Right lobe of liver (tissue), 6 donors: ENCODE measurements around the gene PSPH. TPM values are rescaled to one million over a fixed set of nuclear protein-coding genes. Genes with fewer than 3 reads are reported as not detected.

Source experiments
- ATAC-seq, 4 donors: fragments of 200-7000 bp; cut with Tn5 transposase; one replicate each; pipeline ENCODE4 v1.9.1; 2020; ENCODE audit warnings: mild to moderate bottlenecking in 4 of 4, moderate library complexity in 4 of 4
- DNase-seq, 3 donors: peaks; one replicate each; pipeline ENCODE4 v3.0.0-alpha.2; 2020
- H3K27ac ChIP-seq, 3 donors: fragments of 200-600 bp; one replicate each; pipeline ENCODE4 v1.8.0; 2022
- H3K27me3 ChIP-seq, 2 donors: fragments of 200-600 bp; one replicate each; pipeline ENCODE4 v1.8.0; 2022
- H3K36me3 ChIP-seq, 4 donors: fragments of 200-600 bp; sonication (generic) in 1 of 4; one replicate each; pipeline versions ENCODE4 v1.5.1 to v1.8.0; 2017 to 2022; ENCODE audit warnings: control low read depth in 1 of 4
- H3K4me1 ChIP-seq, 4 donors: fragments of 200-600 bp; sonication (generic) in 1 of 4; one replicate each; pipeline versions ENCODE4 v1.5.1 to v1.8.0; 2017 to 2022; ENCODE audit warnings: control low read depth in 1 of 4
- H3K4me3 ChIP-seq, 3 donors: fragments of 200-600 bp; one replicate each; pipeline ENCODE4 v1.8.0; 2022
- H3K9me3 ChIP-seq, 4 donors: fragments of 200-600 bp; sonication (generic) in 1 of 4; one replicate each; pipeline versions ENCODE4 v1.5.1 to v1.8.0; 2017 to 2022; ENCODE audit warnings: control low read depth in 1 of 4
- POLR2A ChIP-seq: fragments of 450-650 bp; IDR thresholded peaks from one replicate; pipeline ENCODE4 v1.6.1; 2017; ENCODE audit warnings: antibody characterized with exemption, mild to moderate bottlenecking
- WGBS: methylation state at CpG from one replicate; pipeline ENCODE4 v1.1.6; 2018; ENCODE audit warnings: low coverage, low lambda C conversion rate; ENCODE audit not compliant: insufficient coverage; ENCODE audit errors: missing lambda C conversion rate; 5-methylcytosine and 5-hydroxymethylcytosine counted together
- intact Hi-C, 2 donors: fragments of 100-400 bp; cut with DNase I; formaldehyde crosslinking; loops; one replicate each; pipeline versions ENCODE4 v1.11.2 to v1.14.1; 2022
- total RNA-seq, 6 experiments: library from RNA; depleted of rRNA in 2 of 6; stranded (reverse); fragments of >200 nt in 2 of 6; fragmentation: NEBNext Ultra II Directional in 3 of 6; extraction: Animal tissue kit (Norgen Biotek cat#: 25700) in 3 of 6; gene quantifications; one replicate each; pipeline versions ENCODE4 v1.1.0 to v1.2.4, GENCODE V29; 2016 to 2023
- TF ChIP-seq, protein P1 (sequence below), 4 donors: fragments of 200-600 bp in 3 of 4; fragments of 450-650 bp in 1 of 4; IDR thresholded peaks; one replicate each; pipeline versions ENCODE4 v1.5.1 to v1.8.0; 2016 to 2022; ENCODE audit warnings: antibody characterized with exemption in 4 of 4, mild to moderate bottlenecking in 2 of 4
- donor health status: DM: no; HTN: yes; CAD: no.
- donor health status: DM: no; HTN: no; CAD: no.
- donor health status: DM: no; HTN: no; CAD: no.
- donor health status: DM: no; HTN: yes; CAD: no.
- donor health status: DM: no; HTN: yes; CAD: no.

PSPH gene
- total RNA-seq, 6 experiments from 2014 or later: 5.3 to 32.2 (median 9.7) TPM

DNA sequence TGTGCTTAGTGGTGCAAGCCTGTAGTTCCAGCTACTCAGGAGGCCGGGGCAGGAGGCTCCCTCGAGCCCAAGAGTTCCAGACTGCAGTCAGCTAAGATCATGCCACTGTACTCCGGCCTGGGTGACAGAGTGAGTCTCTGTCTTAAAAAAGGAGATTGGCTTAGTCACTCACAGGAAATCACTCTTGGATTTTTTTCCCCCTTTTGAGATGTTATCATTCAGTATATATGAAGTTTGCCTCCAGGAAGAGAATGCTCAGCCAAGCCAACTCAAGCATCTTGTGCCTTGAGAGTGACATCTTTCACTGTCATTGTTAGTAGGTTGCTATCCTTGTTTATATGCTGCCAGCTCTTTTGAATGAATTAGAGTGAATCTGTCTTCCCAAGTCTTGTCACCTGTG lies 58.9 kb downstream of the PSPH start:
- ATAC-seq: no peak
- intact Hi-C loops: no loop called here
- no peak for DNase-seq
- WGBS: 63% methylated on average over 3 of the region's 3 CpGs
- no peaks in the 10 kb centered on the region for H3K9me3 ChIP-seq
- TF ChIP-seq, protein P1, sequence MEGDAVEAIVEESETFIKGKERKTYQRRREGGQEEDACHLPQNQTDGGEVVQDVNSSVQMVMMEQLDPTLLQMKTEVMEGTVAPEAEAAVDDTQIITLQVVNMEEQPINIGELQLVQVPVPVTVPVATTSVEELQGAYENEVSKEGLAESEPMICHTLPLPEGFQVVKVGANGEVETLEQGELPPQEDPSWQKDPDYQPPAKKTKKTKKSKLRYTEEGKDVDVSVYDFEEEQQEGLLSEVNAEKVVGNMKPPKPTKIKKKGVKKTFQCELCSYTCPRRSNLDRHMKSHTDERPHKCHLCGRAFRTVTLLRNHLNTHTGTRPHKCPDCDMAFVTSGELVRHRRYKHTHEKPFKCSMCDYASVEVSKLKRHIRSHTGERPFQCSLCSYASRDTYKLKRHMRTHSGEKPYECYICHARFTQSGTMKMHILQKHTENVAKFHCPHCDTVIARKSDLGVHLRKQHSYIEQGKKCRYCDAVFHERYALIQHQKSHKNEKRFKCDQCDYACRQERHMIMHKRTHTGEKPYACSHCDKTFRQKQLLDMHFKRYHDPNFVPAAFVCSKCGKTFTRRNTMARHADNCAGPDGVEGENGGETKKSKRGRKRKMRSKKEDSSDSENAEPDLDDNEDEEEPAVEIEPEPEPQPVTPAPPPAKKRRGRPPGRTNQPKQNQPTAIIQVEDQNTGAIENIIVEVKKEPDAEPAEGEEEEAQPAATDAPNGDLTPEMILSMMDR (IDR thresholded peaks at IDR 0.05): no peak
- TF ChIP-seq POLR2A: no peak
- peaks cover 0 to 8% (median 0%) of the 10 kb centered on the region in 4 donors for H3K4me1 ChIP-seq
- no peaks in the 10 kb centered on the region for H3K27me3 ChIP-seq
- H3K27ac ChIP-seq: no peak overlapping the region
- H3K36me3 ChIP-seq: peaks cover 0 to 8% (median 3%) of the 10 kb centered on the region in 4 donors
- H3K4me3 ChIP-seq: no peak overlapping the region

DNA sequence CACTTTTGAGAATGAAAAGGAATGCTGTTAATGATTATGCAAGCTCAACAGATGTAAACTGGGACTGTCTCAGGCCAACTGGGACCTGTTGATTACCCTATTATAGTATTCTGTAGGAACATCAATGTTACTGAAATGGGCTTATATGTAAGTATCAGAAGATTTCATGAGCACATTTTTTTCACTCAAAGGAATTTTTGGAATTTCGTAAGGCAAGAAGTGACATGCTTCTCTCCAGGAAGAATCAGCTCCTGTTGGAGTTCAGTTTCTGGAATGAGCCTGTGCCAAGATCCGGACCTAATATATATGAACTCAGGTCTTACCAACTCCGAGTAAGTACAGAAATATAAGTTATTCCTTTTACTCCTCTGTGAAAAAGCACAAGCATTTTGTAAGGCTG lies 67.7 kb downstream of the PSPH start:
- no peak overlapping the region for H3K27ac ChIP-seq
- no peaks in the 10 kb centered on the region for H3K4me1 ChIP-seq
- no peak overlapping the region for H3K4me3 ChIP-seq
- H3K9me3 ChIP-seq: no peaks in the 10 kb centered on the region
- intact Hi-C loops: no loop called here
- DNase-seq: no peak
- 90% methylated on average over 3 of the region's 3 CpGs for WGBS
- no peaks in the 10 kb centered on the region for H3K27me3 ChIP-seq
- TF ChIP-seq, protein P1 (IDR thresholded peaks at IDR 0.05): no peak
- no peak for TF ChIP-seq POLR2A
- peaks cover 0 to 39% (median 24%) of the 10 kb centered on the region in 4 donors for H3K36me3 ChIP-seq
- no peak for ATAC-seq

DNA sequence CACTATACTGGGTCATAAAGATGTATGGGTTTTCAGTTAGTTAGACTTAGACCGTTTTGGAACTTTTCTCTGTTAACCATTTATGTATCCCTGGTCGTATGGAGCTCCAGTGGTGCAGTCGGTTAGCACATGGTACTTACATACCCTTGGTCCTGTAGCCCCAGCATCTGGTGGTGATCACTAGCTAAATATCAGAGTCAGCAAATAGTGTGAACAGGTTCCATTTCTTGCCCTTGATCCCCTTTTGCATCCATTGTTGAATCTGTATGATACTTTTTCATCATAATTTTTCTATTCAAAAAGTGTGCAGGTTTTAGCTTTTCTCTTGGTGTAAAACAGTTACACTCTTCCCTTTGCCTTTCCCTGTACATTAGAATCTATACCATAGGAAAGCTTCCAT lies 71.0 kb downstream of the PSPH start:
- intact Hi-C loops: no loop called here
- TF ChIP-seq, protein P1 (IDR thresholded peaks at IDR 0.05): no peak
- TF ChIP-seq POLR2A: no peak
- Histone ChIP-seq H3K36me3 (peaks cover 0 to 44% (median 26%) of the 10 kb centered on the region in 4 donors), H3K27ac (no peak overlapping the region), H3K27me3 (no peaks in the 10 kb centered on the region), H3K9me3 (no peaks in the 10 kb centered on the region), H3K4me1 (no peaks in the 10 kb centered on the region), H3K4me3 (no peak overlapping the region)
- 78% methylated on average over 2 of the region's 3 CpGs for WGBS
- DNase-seq (no peak), ATAC-seq (no peak)

DNA sequence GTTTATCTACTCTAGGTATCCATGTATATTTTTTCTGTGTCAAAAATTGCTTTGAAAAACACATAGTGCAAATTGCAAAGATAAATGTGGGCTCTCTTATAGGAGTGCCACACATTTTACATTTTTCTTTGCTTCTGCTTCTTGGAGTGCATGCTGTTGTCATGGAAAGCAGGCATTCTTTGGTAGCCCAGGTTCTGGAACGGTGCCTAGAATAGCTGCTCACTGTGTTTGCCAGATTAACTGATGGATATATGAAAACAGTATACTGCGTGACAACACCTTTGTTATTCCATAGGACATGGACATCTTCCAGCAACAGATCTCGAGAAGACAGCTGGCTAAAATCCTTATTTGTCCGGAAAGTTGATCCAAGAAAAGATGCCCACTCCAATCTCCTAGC lies 73.4 kb downstream of the PSPH start:
- Histone ChIP-seq H3K36me3 (peaks cover 0 to 24% (median 16%) of the 10 kb centered on the region in 4 donors), H3K27me3 (no peaks in the 10 kb centered on the region), H3K27ac (no peak overlapping the region), H3K4me3 (no peak overlapping the region), H3K9me3 (no peaks in the 10 kb centered on the region), H3K4me1 (no peaks in the 10 kb centered on the region)
- WGBS: 78% methylated on average over 4 of the region's 4 CpGs
- no peak for DNase-seq
- no peak for TF ChIP-seq POLR2A
- TF ChIP-seq, protein P1 (IDR thresholded peaks at IDR 0.05): no peak
- no peak for ATAC-seq
- intact Hi-C loops: no loop called here
